HG03039 (cell line): ENCODE data around the gene FAM200B.
A peak's percentile ranks its signal among the peaks of the same experiment; 100 is the strongest.

Experiments used
- ATAC-seq: cut with Tn5 transposase; IDR thresholded peaks from one replicate; pipeline ENCODE4 v1.9.1; 2021; ENCODE audit warnings: mild to moderate bottlenecking, moderate library complexity; ENCODE audit not compliant: unreplicated experiment

Gene FAM200B

GRCh38 chr4:15694431-15694830 is 12.8 kb downstream of the FAM200B start:
- no peak for ATAC-seq

- ATAC-seq: no peak
Measured at GRCh38 chr4:15695240-15695699, 13.6 kb downstream of the FAM200B start.

GRCh38 chr4:15695729-15696128 is 14.1 kb downstream of the FAM200B start:
- ATAC-seq: no peak

- no peak for ATAC-seq
Measured at GRCh38 chr4:15696866-15697265, 15.2 kb downstream of the FAM200B start.

- peak; percentile 61 for ATAC-seq
Measured at GRCh38 chr4:15702941-15703403, 21.3 kb downstream of the FAM200B start, which contains the start of gene BST1. Gene BST1 (plus strand): TSS chr4:15703065. CDS start chr4:15703145, 80 bp downstream.

- no peak for ATAC-seq
Measured at GRCh38 chr4:15703439-15703838, 21.8 kb downstream of the FAM200B start.

- no peak for ATAC-seq
Measured at GRCh38 chr4:15704129-15704528, 22.5 kb downstream of the FAM200B start.

- no peak for ATAC-seq
Measured at GRCh38 chr4:15706646-15707362, 25.2 kb downstream of the FAM200B start.

GRCh38 chr4:15707363-15707715 is 25.7 kb downstream of the FAM200B start:
- no peak for ATAC-seq

GRCh38 chr4:15711762-15712161 is 30.1 kb downstream of the FAM200B start:
- ATAC-seq: no peak

GRCh38 chr4:15712214-15712613 is 30.6 kb downstream of the FAM200B start:
- no peak for ATAC-seq

GRCh38 chr4:15714141-15714540 is 32.5 kb downstream of the FAM200B start:
- ATAC-seq: no peak

- no peak for ATAC-seq
Measured at GRCh38 chr4:15714646-15715435, 33.2 kb downstream of the FAM200B start.

- ATAC-seq: no peak
Measured at GRCh38 chr4:15716115-15716514, 34.5 kb downstream of the FAM200B start.

- ATAC-seq: no peak
Measured at GRCh38 chr4:15717086-15717485, 35.5 kb downstream of the FAM200B start.

GRCh38 chr4:15717657-15718416 is 36.2 kb downstream of the FAM200B start:
- ATAC-seq: no peak

GRCh38 chr4:15718465-15718864 is 36.8 kb downstream of the FAM200B start:
- no peak for ATAC-seq

- no peak for ATAC-seq
Measured at GRCh38 chr4:15718959-15719358, 37.3 kb downstream of the FAM200B start.

GRCh38 chr4:15719506-15719905 is 37.9 kb downstream of the FAM200B start:
- no peak for ATAC-seq

GRCh38 chr4:15720851-15721250 is 39.2 kb downstream of the FAM200B start:
- ATAC-seq: no peak

GRCh38 chr4:15725608-15726007 is 44.0 kb downstream of the FAM200B start:
- no peak for ATAC-seq
